Tibial nerve (tissue), 3 donors: ENCODE data around the gene CERS6.

Experiments used
- CTCF ChIP-seq, 5 experiments: fragments of 200-600 bp in 3 of 5; fragments of 450-650 bp in 2 of 5; sonication (generic) in 3 of 5; IDR thresholded peaks; one replicate each; pipeline ENCODE4 v1.5.1; 2016 to 2019; ENCODE audit warnings: antibody characterized with exemption in 5 of 5, mild to moderate bottlenecking in 3 of 5, moderate library complexity in 2 of 5
- POLR2A ChIP-seq, 2 donors: fragments of 450-650 bp; IDR thresholded peaks; one replicate each; pipeline ENCODE4 v1.6.1; 2017; ENCODE audit warnings: antibody characterized with exemption in 2 of 2, mild to moderate bottlenecking in 2 of 2, moderate library complexity in 2 of 2

- TF ChIP-seq CTCF (IDR thresholded peaks at IDR 0.05) (no peak), POLR2A (IDR thresholded peaks at IDR 0.05) (no peak)
Observed at GRCh38 chr2:168669151-168669550, 213.1 kb downstream of the CERS6 start.
